ENCODE measurements around the gene HES3. TPM values are rescaled to one million over a fixed set of nuclear protein-coding genes. Genes with fewer than 3 reads are reported as not detected.

HES3 gene
- total and polyA plus RNA-seq, 2 experiments from 2014 or later, result not detected

GRCh38 chr1:6265151-6265550 is 21.2 kb downstream of the HES3 start:
- Histone ChIP-seq H3K4me1 (ENCODE audit: low read depth) (peaks cover 18% of the 10 kb centered on the region), H3K9me3 (ENCODE audit: low read depth) (no peaks in the 10 kb centered on the region), H3K36me3 (no peaks in the 10 kb centered on the region), H3K27me3 (no peaks in the 10 kb centered on the region), H3K4me3 (no peak overlapping the region), H3K27ac (no peak overlapping the region)
- TF ChIP-seq CTCF (IDR thresholded peaks at IDR 0.05; ENCODE audit: low read depth, low read length), result no peak
- DNase-seq (ENCODE audit: low read depth in 1 of 2, low spot score in 1 of 2), result no peak

- H3K27ac ChIP-seq, result no peak overlapping the region
- no peak overlapping the region for H3K4me3 ChIP-seq
- no peaks in the 10 kb centered on the region for H3K36me3 ChIP-seq
- H3K27me3 ChIP-seq, result no peaks in the 10 kb centered on the region
- no peak for TF ChIP-seq CTCF (IDR thresholded peaks at IDR 0.05; ENCODE audit: low read depth, low read length)
- peaks cover 18% of the 10 kb centered on the region for H3K4me1 ChIP-seq (ENCODE audit: low read depth)
- H3K9me3 ChIP-seq (ENCODE audit: low read depth), result no peaks in the 10 kb centered on the region
- DNase-seq (ENCODE audit: low read depth in 1 of 2, low spot score in 1 of 2), result no peak
Observed at GRCh38 chr1:6266641-6267040, 22.7 kb downstream of the HES3 start.

GRCh38 chr1:6267686-6268322 is 23.8 kb downstream of the HES3 start:
- Histone ChIP-seq H3K4me1 (ENCODE audit: low read depth) (peaks cover 11% of the 10 kb centered on the region), H3K36me3 (no peaks in the 10 kb centered on the region), H3K9me3 (ENCODE audit: low read depth) (no peaks in the 10 kb centered on the region), H3K27me3 (no peaks in the 10 kb centered on the region), H3K27ac (no peak overlapping the region), H3K4me3 (no peak overlapping the region)
- TF ChIP-seq CTCF (IDR thresholded peaks at IDR 0.05; ENCODE audit: low read depth, low read length), result no peak
- DNase-seq (ENCODE audit: low read depth in 1 of 2, low spot score in 1 of 2), result no peak

- H3K27ac ChIP-seq, result no peak overlapping the region
- peaks cover 14% of the 10 kb centered on the region for H3K4me1 ChIP-seq (ENCODE audit: low read depth)
- no peak overlapping the region for H3K4me3 ChIP-seq
- no peaks in the 10 kb centered on the region for H3K36me3 ChIP-seq
- H3K27me3 ChIP-seq, result no peaks in the 10 kb centered on the region
- no peaks in the 10 kb centered on the region for H3K9me3 ChIP-seq (ENCODE audit: low read depth)
- TF ChIP-seq CTCF (IDR thresholded peaks at IDR 0.05; ENCODE audit: low read depth, low read length), result peak; percentile 24
- peak in 1 of 2 donors; percentile 37 for DNase-seq (ENCODE audit: low read depth in 1 of 2, low spot score in 1 of 2)
Observed at GRCh38 chr1:6268415-6268814, 24.4 kb downstream of the HES3 start.

GRCh38 chr1:6269296-6269695 is 25.3 kb downstream of the HES3 start:
- Histone ChIP-seq H3K27ac (no peak overlapping the region), H3K4me1 (ENCODE audit: low read depth) (peaks cover 22% of the 10 kb centered on the region), H3K4me3 (no peak overlapping the region), H3K9me3 (ENCODE audit: low read depth) (no peaks in the 10 kb centered on the region), H3K36me3 (no peaks in the 10 kb centered on the region), H3K27me3 (no peaks in the 10 kb centered on the region)
- no peak for TF ChIP-seq CTCF (IDR thresholded peaks at IDR 0.05; ENCODE audit: low read depth, low read length)
- no peak for DNase-seq (ENCODE audit: low read depth in 1 of 2, low spot score in 1 of 2)
